Nucleus accumbens (tissue), 56 donors: ENCODE measurements around the gene TMEM245.

Source experiments
- DNase-seq, 56 donors: peaks; one replicate each; lab custom pipeline; 2025; lab: John Stamatoyannopoulos, UW

TMEM245 gene

DNA sequence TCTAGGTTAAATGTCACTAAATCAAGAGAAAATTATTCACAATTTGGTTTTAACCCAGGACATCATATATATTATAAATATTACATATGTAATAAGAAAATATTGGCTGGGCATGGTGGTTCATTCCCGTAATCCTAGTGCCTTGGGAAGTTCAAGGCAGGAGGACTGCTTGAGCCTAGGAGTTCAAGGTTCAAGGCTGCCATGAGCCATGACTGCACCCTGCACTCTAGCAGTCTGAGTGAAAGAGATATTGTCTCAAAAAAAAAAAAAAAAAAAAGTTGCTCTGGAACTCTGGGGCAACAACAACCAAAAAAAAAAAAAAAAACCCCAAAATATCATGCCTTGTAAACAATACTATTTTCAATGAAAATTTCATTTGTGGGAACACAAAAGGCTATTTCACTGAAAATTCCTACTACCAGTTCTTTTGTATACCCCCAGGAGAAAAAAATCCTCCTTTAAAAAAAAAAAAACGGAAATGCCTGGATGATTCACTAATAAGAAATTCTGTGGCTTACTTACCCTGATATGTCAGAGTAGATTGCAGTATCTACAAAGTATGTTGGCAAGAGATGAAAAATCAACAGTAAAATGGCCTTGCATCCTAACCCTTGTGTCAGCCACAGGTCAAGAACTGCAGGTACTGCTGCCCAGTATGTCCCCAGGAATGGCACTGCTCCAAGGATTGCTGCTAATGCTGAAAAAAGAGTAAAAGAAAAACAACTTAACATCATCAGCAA is 83.9 kb downstream of the TMEM245 start:
- DNase-seq, result no peak

GRCh38 chr9:109033941-109034700 is 85.6 kb downstream of the TMEM245 start:
- no peak for DNase-seq

GRCh38 chr9:109031241-109031640 is 88.5 kb downstream of the TMEM245 start:
- no peak for DNase-seq

- DNase-seq, result no peak
These were observed 89.3 kb downstream of the TMEM245 start for GRCh38 chr9:109030426-109030825.

DNA sequence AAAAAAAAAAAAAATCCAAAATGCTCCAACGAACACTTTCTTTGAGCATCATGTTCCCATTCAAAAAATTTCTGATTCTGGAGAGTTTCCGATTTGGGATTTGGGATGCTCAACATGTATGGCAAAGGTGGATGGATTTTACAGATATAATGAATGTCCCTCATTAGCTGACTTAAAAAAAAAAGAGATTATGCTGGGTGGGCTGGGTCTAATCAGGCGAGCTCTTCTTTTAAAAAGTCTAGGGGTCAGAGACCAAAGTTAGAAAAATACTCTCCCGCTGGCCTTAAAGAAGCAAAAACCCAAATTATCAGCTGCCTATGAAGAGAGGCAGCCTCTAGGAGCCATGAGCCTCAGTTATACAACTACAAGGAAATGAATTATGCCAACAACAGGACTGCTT is 91.3 kb downstream of the TMEM245 start:
- DNase-seq, result no peak

DNA sequence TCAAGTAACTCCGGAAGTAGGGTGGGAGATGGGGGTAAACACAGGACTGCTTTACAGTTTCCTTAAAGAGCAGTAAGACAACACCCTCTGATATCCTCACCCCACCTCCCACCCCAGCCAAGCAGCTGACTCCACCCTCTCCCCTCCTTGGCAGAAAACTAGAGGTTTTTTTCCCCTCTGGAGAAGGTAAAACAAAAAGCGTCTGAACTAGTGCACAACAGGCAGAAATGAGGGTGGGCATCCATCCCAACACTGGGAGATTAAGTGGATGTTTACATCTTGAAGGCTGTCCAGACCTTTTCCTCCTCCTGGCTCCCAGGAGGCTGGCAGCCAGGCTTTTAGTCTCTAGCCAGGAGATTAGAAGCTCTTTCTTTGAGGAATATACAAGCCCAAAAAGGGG is 92.6 kb downstream of the TMEM245 start:
- DNase-seq, result no peak

DNA sequence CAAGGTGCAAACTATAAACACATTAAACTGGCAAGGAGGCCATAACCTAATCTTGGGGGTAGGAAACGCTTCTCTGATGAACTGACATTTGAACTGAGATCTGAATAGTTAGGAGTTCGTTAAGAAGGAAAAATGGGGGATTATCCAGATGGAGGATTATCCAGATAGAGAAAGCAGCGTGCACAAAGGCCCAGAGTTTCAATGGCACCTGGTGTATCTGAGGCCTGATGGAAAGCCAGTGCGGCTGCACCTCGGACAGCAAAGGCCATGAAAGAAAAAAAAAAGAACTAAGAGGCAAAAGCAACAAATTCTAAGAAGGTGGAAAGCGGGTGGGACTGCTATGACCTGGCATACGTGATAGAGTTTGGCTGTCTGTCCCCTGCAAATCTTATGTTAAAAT is 93.4 kb downstream of the TMEM245 start:
- DNase-seq, result no peak

- DNase-seq, result no peak
These were observed 96.9 kb downstream of the TMEM245 start for GRCh38 chr9:109022873-109023272.

- DNase-seq, result no peak
These were observed 98.9 kb downstream of the TMEM245 start for GRCh38 chr9:109020581-109021511.

DNA sequence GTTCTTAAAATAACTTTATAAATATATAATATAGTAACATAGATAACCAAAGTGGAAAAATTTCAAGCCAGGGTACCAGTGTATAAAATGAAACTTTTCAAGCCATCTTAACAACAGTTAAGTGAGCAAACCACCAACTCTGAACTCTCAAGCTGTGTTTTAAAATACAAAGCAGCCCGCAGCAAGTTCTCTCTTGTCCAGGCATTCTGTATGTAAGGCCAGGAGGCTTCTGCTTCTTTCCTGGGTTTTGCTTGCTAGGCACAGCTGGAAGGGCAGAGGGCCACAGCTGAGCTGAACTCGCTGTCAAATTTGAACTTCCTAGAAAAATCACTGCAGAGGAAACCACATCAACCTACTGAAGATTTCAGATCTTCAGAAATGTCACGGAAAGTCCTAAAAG is 99.6 kb downstream of the TMEM245 start:
- no peak for DNase-seq

GRCh38 chr9:109019420-109019819 is 100.3 kb downstream of the TMEM245 start:
- DNase-seq, result no peak

DNA sequence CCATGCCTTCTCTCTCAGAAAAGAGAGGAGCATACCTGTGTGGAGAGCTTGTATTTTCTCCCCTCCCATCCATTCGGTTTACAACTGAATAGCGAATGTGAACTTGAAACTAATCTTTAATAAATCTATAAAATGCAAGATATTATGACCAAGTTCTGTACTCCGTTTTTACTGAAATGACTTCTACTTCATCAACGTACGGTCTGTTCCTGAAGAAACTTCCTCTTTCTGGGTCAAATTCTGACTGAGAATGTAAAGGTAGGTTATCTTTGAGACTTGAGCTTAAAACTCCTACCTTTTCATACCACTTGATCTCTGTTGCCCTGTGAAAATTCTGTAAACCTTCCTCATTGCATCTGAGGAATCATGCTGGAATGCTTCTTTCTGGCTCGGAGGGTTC is 102.3 kb downstream of the TMEM245 start:
- no peak for DNase-seq

GRCh38 chr9:109017061-109017460 is 102.7 kb downstream of the TMEM245 start:
- no peak for DNase-seq

- no peak for DNase-seq
These were observed 103.6 kb downstream of the TMEM245 start for GRCh38 chr9:109016132-109016531.

DNA sequence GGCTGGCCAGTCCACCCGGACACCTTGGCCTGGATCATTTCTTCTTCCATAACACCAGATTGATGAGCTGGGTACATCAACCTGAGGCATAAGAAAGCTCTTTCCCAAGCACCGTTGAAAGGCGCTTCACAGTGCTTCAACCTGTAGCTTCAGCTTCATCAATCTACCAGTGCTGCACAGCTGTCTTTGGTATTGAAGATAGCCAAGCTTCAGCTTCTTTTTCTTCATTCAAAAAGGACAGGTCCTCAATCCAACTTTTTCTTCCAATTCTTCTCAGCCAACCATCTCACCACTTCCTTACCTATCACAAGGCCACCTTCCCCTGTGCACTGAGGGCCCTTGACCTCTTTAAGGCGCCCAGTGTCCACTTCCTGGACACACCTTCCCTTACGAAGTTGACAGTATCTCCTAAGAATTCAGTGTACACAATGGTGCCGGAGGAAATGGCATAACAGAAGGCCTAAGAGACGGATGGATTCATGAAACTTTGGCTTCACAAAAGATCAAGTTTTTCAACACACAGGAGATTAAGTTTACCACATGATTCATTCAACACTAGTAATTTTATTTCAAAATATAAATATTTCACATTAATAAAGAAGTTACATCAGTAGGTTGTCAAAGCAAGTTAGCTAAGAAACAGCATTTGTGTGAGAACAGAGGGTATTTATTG is 105.0 kb downstream of the TMEM245 start:
- DNase-seq, result no peak

DNA sequence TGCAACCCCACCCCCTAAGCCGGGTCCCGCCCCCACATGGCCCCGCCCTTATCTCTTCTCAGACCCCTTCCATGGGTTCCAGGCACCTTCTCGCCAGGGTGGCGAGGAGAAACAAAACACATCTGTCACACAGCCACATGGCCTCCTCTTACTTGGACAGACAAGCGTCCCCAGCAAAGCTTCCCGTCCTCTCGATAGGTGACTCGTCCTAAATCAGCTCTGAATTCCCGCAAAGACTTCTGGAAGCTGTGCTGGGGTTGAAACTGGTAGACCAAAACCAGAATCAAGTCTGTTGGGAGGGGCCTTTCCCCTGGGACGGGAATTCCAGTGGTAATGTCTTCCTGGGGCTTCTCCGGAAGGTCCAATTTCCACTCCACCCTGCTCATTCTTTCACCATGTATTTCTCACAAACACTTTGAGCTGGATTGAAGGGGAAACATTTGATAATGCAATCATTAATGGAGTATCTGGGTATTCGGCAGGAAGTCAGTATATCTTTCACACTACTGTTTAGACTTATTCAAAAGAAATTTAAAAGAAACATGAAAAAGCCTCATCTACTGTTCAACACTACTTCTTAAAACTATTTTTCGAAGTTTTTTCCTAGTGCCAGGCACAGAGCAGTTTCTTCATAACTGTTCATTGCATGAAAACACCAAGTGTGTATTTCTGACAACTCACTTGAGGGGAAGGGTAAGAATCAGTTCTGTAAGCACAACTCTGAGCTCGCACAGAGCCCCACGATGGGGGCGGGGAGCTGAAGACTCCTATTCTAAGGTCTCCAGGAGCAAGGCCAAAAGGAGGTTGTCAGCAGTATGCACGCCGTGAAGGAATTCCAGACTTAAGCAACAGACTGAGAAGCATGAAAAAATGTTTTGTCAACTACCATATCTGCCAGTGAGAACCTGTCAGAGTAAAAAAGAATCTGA is 105.8 kb downstream of the TMEM245 start:
- DNase-seq, result peak in 7 of 56 donors; percentile 4 to 64 (median 57)

DNA sequence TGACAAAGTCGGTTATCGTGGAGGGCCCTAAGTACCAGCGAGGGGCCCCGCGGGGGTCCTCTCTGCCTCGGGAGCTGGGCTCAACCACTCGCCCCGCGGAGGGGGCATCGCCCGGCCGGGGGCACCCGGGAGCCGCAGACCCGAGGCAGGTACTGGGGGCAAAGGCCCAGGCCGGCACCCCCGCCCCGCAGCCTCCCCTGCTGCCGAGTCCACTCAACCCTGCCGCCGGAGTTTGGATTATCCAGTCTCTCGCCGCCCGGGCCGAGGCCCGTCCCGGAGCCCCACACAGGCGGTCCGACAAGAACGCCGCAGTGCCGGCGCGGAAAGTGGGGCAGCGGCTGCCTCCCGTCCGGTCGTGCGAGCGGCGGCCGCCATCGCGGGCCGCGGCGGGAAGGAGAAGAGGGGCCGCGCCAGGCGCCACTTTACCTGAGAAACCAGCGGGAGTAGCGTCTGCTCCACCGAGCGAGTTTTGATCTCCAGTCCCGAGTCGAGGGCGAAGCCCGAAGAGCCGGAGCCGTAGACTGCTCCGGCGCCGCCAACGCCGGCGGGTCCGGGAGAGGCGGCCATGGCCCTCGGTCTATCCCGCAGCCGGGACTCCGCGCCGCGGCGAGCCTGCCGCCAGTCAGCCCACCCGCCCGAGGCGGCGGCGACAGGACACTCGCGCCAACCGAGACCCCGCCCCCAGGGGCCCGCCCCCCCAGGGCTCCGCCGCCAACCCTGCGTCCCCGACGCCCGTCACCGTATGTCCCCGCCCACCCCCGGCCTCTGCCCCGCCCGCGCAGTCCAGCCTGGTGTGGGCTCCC is 106.7 kb downstream of the TMEM245 start, which contains the start of gene CTNNAL1:
Gene CTNNAL1, minus strand, starts transcription at position 624 of the 803 bp plus-strand sequence. Its CDS starts 57 bp downstream, at position 567.
- DNase-seq, result peak in 53 of 56 donors; percentile 31 to 94 (median 83)
